ENCODE measurements around the gene SLC6A6. TPM values are rescaled to one million over a fixed set of nuclear protein-coding genes. Genes with fewer than 3 reads are reported as not detected.

Gene SLC6A6
- total RNA-seq, 3 donors from 2014 or later: 4.4 to 11.2 (median 10.5) TPM

DNA sequence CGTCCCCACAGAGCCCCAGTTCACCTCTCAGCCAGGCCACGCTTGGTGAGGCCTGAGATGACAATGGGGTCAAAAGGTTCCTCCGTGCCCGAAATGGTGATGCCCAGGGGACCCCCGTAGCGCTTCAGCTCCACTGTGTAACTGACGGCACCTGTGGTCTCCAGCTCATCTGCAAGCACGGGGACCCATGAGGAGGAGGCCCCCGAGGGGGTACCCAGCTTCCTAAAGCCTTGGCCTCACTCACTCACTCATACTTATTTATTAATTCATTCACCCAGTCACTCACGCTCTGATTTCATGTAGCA, 107.3 kb downstream of the SLC6A6 start:
- no peaks in the 10 kb centered on the region for H3K36me3 ChIP-seq (ENCODE audit: low read depth)
- no peaks in the 10 kb centered on the region for H3K4me1 ChIP-seq (ENCODE audit: low read depth)
- no peak for ATAC-seq
- DNase-seq: peak in 1 of 3 donors; percentile 31
- no peaks in the 10 kb centered on the region for H3K9me3 ChIP-seq
- intact Hi-C loops (cut with DNase I, micrococcal nuclease): no loop called here
- TF ChIP-seq, protein P1, sequence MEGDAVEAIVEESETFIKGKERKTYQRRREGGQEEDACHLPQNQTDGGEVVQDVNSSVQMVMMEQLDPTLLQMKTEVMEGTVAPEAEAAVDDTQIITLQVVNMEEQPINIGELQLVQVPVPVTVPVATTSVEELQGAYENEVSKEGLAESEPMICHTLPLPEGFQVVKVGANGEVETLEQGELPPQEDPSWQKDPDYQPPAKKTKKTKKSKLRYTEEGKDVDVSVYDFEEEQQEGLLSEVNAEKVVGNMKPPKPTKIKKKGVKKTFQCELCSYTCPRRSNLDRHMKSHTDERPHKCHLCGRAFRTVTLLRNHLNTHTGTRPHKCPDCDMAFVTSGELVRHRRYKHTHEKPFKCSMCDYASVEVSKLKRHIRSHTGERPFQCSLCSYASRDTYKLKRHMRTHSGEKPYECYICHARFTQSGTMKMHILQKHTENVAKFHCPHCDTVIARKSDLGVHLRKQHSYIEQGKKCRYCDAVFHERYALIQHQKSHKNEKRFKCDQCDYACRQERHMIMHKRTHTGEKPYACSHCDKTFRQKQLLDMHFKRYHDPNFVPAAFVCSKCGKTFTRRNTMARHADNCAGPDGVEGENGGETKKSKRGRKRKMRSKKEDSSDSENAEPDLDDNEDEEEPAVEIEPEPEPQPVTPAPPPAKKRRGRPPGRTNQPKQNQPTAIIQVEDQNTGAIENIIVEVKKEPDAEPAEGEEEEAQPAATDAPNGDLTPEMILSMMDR (IDR thresholded peaks at IDR 0.05): no peak
- no peak overlapping the region for H3K4me3 ChIP-seq

DNA sequence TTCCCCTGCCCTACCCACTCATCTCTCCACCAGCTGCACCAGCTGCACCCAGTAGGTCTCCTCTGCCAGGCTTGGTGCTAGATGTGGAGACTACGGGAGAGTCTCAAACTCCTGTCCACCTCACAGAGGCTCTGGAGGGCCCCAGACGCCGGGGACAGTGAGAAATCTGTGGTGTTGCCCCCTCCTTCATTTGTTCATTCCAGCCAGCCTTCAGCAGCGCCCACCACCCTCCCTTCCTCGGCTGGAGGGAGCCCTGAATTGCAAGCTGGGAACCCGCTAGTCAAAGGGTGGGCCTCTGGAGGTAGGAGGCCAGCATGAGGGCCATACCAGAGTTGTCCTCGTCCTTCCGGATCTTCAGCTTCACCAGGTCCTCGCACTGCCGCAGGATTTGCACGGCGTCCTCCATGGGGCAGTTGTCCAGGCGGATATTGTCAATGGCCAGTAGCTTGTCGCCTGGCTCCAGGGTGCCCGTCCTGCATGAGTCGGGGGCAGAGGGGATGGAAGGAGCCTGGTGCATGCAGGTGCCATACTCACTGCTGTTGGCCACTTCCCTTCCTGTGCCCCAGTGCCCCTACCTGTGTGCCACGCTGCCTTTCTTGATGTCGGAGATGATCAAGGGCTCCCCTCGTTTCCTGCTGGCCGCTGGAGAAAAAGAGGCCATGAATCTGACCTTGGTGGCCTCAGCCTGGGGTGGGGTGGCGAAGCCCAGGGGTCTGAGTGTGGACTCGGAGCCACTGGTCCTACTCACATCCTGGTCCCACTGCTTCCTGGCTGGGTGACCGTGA, 108.6 kb downstream of the SLC6A6 start:
- TF ChIP-seq, protein P1 (IDR thresholded peaks at IDR 0.05): no peak
- DNase-seq (peak in 1 of 3 donors; percentile 33), ATAC-seq (no peak)
- no peaks in the 10 kb centered on the region for H3K36me3 ChIP-seq (ENCODE audit: low read depth)
- H3K4me1 ChIP-seq (ENCODE audit: low read depth): no peaks in the 10 kb centered on the region
- H3K9me3 ChIP-seq: no peaks in the 10 kb centered on the region
- H3K4me3 ChIP-seq: no peak overlapping the region
- intact Hi-C loops (cut with DNase I, micrococcal nuclease): no loop called here

DNA sequence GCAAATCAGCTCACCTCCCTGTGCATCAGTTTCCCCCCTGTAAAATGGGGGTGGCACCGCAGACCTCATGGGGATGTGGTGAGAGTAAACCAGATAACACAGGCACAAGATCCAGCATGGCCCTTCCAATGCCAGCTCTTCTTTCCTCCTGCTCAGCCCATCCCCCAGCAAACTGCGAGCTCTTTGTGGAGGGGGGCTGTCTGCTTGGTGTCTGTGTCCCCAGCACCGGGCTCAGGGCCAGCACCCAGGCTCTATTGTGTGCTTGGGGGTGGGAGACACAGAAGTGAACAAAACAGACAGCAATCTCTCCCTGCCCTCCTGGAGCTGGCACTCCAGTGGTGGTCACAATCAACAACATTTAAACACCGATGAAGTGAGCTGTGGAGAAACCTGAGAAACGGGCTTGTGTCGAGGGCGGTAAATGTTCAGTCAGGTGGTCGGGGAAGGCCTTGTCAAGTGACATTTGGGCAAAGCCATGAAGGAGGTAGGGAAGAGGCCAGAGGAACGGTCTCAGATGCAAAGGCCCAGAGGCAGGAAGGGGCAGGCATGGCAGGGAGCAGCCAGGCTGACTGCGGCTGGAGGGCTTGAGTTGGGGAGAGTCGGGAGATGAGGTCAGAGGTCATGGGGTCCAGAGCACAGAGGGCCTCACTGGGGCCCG, 109.3 kb downstream of the SLC6A6 start:
- intact Hi-C loops (cut with DNase I, micrococcal nuclease): no loop called here
- DNase-seq (no peak), ATAC-seq (no peak)
- H3K9me3 ChIP-seq: no peaks in the 10 kb centered on the region
- no peaks in the 10 kb centered on the region for H3K4me1 ChIP-seq (ENCODE audit: low read depth)
- H3K4me3 ChIP-seq: no peak overlapping the region
- TF ChIP-seq, protein P1 (IDR thresholded peaks at IDR 0.05): no peak
- no peaks in the 10 kb centered on the region for H3K36me3 ChIP-seq (ENCODE audit: low read depth)

DNA sequence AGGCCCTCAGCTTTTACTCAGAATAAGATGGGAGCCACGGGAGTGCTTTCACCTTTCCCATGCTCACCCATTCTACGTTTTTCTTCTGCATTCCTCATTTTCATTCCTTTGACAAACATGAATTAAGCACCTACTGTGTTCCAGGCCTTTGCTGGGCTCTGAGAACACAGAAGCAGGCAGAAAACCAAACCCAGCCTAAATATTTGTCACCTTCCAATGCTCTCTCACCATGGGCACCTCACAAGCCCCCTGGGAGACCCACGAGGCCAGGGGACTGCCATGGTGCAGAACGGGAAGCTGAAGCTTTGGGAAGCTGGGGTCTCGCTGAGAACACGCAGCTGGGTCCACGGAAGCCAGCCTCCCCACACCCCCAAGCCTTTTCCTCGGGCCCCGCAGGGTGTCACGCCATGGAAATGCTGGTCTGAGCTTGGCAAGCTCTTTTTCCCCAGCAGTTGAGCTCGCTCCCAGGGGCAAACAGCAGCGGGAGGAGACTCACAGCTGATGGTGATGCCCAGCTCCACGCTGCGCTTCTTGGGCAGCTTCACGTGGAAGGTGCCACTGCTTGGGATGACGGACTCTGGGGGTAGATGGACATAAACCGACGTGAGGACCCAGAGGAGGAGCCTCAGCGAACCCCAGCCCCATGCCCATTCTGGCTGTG, 110.0 kb downstream of the SLC6A6 start:
- intact Hi-C loops (cut with DNase I, micrococcal nuclease): no loop called here
- peak in 1 of 3 donors; percentile 27 for DNase-seq
- TF ChIP-seq, protein P1 (IDR thresholded peaks at IDR 0.05): no peak

DNA sequence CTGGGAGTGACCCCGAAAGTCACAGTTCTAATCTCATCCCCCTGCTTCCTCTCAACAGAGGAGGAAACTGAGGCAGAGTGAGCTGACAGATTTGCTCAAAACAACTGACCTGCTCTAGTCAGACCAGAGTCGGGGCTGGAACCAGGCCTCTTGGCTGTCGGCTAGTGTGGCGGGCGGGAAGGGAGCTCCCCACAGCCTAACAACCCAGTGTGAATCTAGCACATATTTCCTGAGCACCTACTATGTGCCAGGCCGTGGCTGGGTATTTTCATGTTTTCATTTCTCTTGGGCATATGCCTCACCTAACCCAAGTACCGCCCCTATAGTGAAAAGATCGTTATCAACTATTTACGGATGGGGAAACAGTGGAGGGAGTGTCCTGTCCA, 110.5 kb downstream of the SLC6A6 start:
- Histone ChIP-seq H3K36me3 (ENCODE audit: low read depth) (no peaks in the 10 kb centered on the region), H3K4me3 (no peak overlapping the region), H3K4me1 (ENCODE audit: low read depth) (no peaks in the 10 kb centered on the region), H3K9me3 (no peaks in the 10 kb centered on the region)
- ATAC-seq: no peak
- intact Hi-C loops (cut with DNase I, micrococcal nuclease): no loop called here
- no peak for DNase-seq
- TF ChIP-seq, protein P1 (IDR thresholded peaks at IDR 0.05): no peak

More for the DNA sequence above, 110.0 kb downstream of the SLC6A6 start:
- no peaks in the 10 kb centered on the region for H3K4me1 ChIP-seq (ENCODE audit: low read depth)
- no peak for ATAC-seq
- no peaks in the 10 kb centered on the region for H3K9me3 ChIP-seq
- no peaks in the 10 kb centered on the region for H3K36me3 ChIP-seq (ENCODE audit: low read depth)
- H3K4me3 ChIP-seq: no peak overlapping the region
